Smooth muscle cell (in vitro differentiated cells): ENCODE data around the gene PMM2. TPM values are rescaled to one million over a fixed set of nuclear protein-coding genes. Genes with fewer than 3 reads are reported as not detected.
"Not testable (repeated sequence)": the region's sequence is repeated elsewhere in the genome, so short reads cannot be mapped to it uniquely, and the experiment has no call there.

ENCODE experiments used
- DNase-seq: peaks from one replicate; lab custom pipeline; 2025; ENCODE audit not compliant: unreplicated experiment; lab: John Stamatoyannopoulos, UW
- H2AFZ ChIP-seq: fragments of 200-600 bp; sonication (generic); 2 replicates; pipeline ENCODE4 v1.6.0; 2016; ENCODE audit warnings: antibody characterized with exemption, low read depth, mild to moderate bottlenecking
- H3F3A ChIP-seq: fragments of 200-600 bp; sonication (generic); 2 replicates; pipeline ENCODE4 v1.6.0; 2017; ENCODE audit warnings: antibody characterized with exemption, low read depth
- H3K27ac ChIP-seq: fragments of 200-600 bp; sonication (generic); 2 replicates; pipeline ENCODE4 v1.5.1; 2016; ENCODE audit warnings: low read depth, mild to moderate bottlenecking
- H3K27me3 ChIP-seq: fragments of 200-600 bp; sonication (generic); 2 replicates; pipeline ENCODE4 v1.6.1; 2016; ENCODE audit warnings: low read depth, mild to moderate bottlenecking
- H3K36me3 ChIP-seq: fragments of 200-600 bp; sonication (generic); 2 replicates; pipeline ENCODE4 v1.5.1; 2016; ENCODE audit warnings: low read depth
- H3K4me1 ChIP-seq: fragments of 200-600 bp; sonication (generic); 2 replicates; pipeline ENCODE4 v1.5.1; 2016; ENCODE audit warnings: low read depth
- H3K4me2 ChIP-seq: fragments of 200-600 bp; sonication (generic); 2 replicates; pipeline ENCODE4 v1.6.0; 2016; ENCODE audit warnings: mild to moderate bottlenecking
- H3K4me3 ChIP-seq: fragments of 200-600 bp; sonication (generic); 2 replicates; pipeline ENCODE4 v1.5.1; 2016; ENCODE audit warnings: mild to moderate bottlenecking
- H3K79me2 ChIP-seq: fragments of 200-600 bp; sonication (generic); 2 replicates; pipeline ENCODE4 v1.6.0; 2016; ENCODE audit warnings: low read depth, mild to moderate bottlenecking
- H3K9ac ChIP-seq: fragments of 200-600 bp; sonication (generic); 2 replicates; pipeline ENCODE4 v1.6.0; 2016; ENCODE audit warnings: low read depth
- H3K9me3 ChIP-seq: fragments of 200-600 bp; sonication (generic); replicated peaks from 2 replicates; pipeline ENCODE4 v1.5.1; 2016; ENCODE audit warnings: low read depth
- H4K20me1 ChIP-seq: fragments of 200-600 bp; sonication (generic); 2 replicates; pipeline ENCODE4 v1.6.0; 2016; ENCODE audit warnings: low read depth
- CTCF ChIP-seq: fragments of 200-600 bp; sonication (generic); IDR thresholded peaks from 2 replicates; pipeline ENCODE4 v1.5.1; 2017; ENCODE audit warnings: borderline replicate concordance, mild to moderate bottlenecking, antibody characterized with exemption; ENCODE audit not compliant: insufficient read depth, poor library complexity, severe bottlenecking
- whole genome bisulfite sequencing: methylation state at CpG from one replicate; pipeline ENCODE4 v1.1.7; 2016; ENCODE audit warnings: low lambda C conversion rate; 5-methylcytosine and 5-hydroxymethylcytosine counted together
- polyA plus RNA-seq: library from polyadenylated mRNA; unstranded; fragments of >200 nt; fragmentation: Nextera tagmentation; extraction: Ambion mirVana; gene quantifications from 2 replicates; pipeline ENCODE4 v1.2.1, GENCODE V29; 2016
- total RNA-seq: library from RNA; depleted of rRNA; stranded (reverse); fragments of >200 nt; gene quantifications from 2 replicates; pipeline ENCODE4 v1.2.3, GENCODE V29; 2014

Gene PMM2
- total and polyA plus RNA-seq, 2 experiments from 2014 or later = 31.4 to 33.5 TPM

- H2AFZ ChIP-seq = no peak overlapping the region
- H3K4me2 ChIP-seq = no peak overlapping the region
- H3K27me3 ChIP-seq = no peaks in the 10 kb centered on the region
- no peaks in the 10 kb centered on the region for H3K9me3 ChIP-seq
- no peak overlapping the region for H3K4me3 ChIP-seq
- H3K9ac ChIP-seq = no peak overlapping the region
- no peak for DNase-seq
- H3K27ac ChIP-seq = no peak overlapping the region
- no peaks in the 10 kb centered on the region for H3K79me2 ChIP-seq
- no peaks in the 10 kb centered on the region for H3F3A ChIP-seq
- 92% methylated on average over 22 of the region's 22 CpGs for whole genome bisulfite sequencing
- peak; percentile 10 for TF ChIP-seq CTCF
- no peaks in the 10 kb centered on the region for H4K20me1 ChIP-seq
- peaks cover 8% of the 10 kb centered on the region for H3K4me1 ChIP-seq
- H3K36me3 ChIP-seq = no peaks in the 10 kb centered on the region
Measured at GRCh38 chr16:8872967-8873865, 75.6 kb downstream of the PMM2 start.

- WGBS = 97% methylated on average over 7 of the region's 7 CpGs
- not testable (repeated sequence) for H3K79me2 ChIP-seq, DNase-seq, H4K20me1 ChIP-seq, H3K4me2 ChIP-seq, H3K27me3 ChIP-seq, H3K27ac ChIP-seq, H3K9me3 ChIP-seq, H3K4me3 ChIP-seq, H3K9ac ChIP-seq, H3K36me3 ChIP-seq, H2AFZ ChIP-seq, H3F3A ChIP-seq
- peaks cover 14% of the 10 kb centered on the region for H3K4me1 ChIP-seq
Measured at GRCh38 chr16:8873866-8874195, 76.2 kb downstream of the PMM2 start.

- Histone ChIP-seq H3K9me3 (no peaks in the 10 kb centered on the region), H3F3A (no peaks in the 10 kb centered on the region), H3K36me3 (no peaks in the 10 kb centered on the region), H4K20me1 (no peaks in the 10 kb centered on the region), H3K4me3 (no peak overlapping the region), H3K4me1 (peaks cover 11% of the 10 kb centered on the region), H3K27me3 (no peaks in the 10 kb centered on the region), H3K4me2 (no peak overlapping the region), H3K9ac (no peak overlapping the region), H3K27ac (no peak overlapping the region), H3K79me2 (no peaks in the 10 kb centered on the region), H2AFZ (no peak overlapping the region)
- 65% methylated on average over 6 of the region's 6 CpGs for WGBS
- TF ChIP-seq CTCF = no peak
- no peak for DNase-seq
Measured at GRCh38 chr16:8874388-8874787, 76.7 kb downstream of the PMM2 start.

GRCh38 chr16:8875317-8875716 lies 77.7 kb downstream of the PMM2 start:
- DNase-seq, H3K4me3 ChIP-seq, H3K4me2 ChIP-seq, H4K20me1 ChIP-seq, H3K27me3 ChIP-seq, H3K9me3 ChIP-seq, H3K79me2 ChIP-seq, H3K4me1 ChIP-seq, H3K36me3 ChIP-seq, H3K9ac ChIP-seq, H3F3A ChIP-seq, H2AFZ ChIP-seq, H3K27ac ChIP-seq: not testable (repeated sequence)
- 90% methylated on average over 7 of the region's 7 CpGs for WGBS
